Mesothelial cell of epicardium (in vitro differentiated cells): Measurements from ENCODE around the gene JMJD1C. TPM values are rescaled to one million over a fixed set of nuclear protein-coding genes. Genes with fewer than 3 reads are reported as not detected.

Experiments used
- DNase-seq, 2 experiments: peaks; one replicate each; pipeline ENCODE4 v3.0.0; 2021; ENCODE audit warnings: low spot score in 2 of 2; ENCODE audit not compliant: unreplicated experiment in 2 of 2
- H3K27ac Mint-ChIP-seq: 2 replicates; pipeline ENCODE4 v1.8.0; 2021; ENCODE audit warnings: mixed read lengths
- H3K27me3 Mint-ChIP-seq: 2 replicates; pipeline ENCODE4 v1.8.0; 2021; ENCODE audit warnings: low read depth, mixed read lengths
- H3K36me3 Mint-ChIP-seq: 2 replicates; pipeline ENCODE4 v1.8.0; 2021; ENCODE audit warnings: mixed read lengths
- H3K4me1 Mint-ChIP-seq: 2 replicates; pipeline ENCODE4 v1.8.0; 2021; ENCODE audit warnings: mixed read lengths
- H3K4me3 Mint-ChIP-seq: 2 replicates; pipeline ENCODE4 v1.8.0; 2021; ENCODE audit warnings: mild to moderate bottlenecking, moderate library complexity, mixed read lengths
- H3K9me3 Mint-ChIP-seq: 2 replicates; pipeline ENCODE4 v1.8.0; 2021; ENCODE audit warnings: mixed read lengths
- CTCF ChIP-seq: fragments of 200-600 bp; sonication (generic); IDR thresholded peaks from one replicate; pipeline ENCODE4 v1.5.0; 2021; ENCODE audit warnings: antibody characterized with exemption; ENCODE audit not compliant: unreplicated experiment
- total RNA-seq: library from RNA; stranded (reverse); gene quantifications from 3 replicates; pipeline ENCODE4 v1.2.1, GENCODE V29; 2021

The JMJD1C gene
- total RNA-seq, 1 donor from 2014 or later: 112 TPM

- DNase-seq: no peak
- Mint-ChIP-seq H3K27me3 (no peaks in the 10 kb centered on the region), H3K27ac (no peak overlapping the region), H3K4me3 (no peak overlapping the region), H3K4me1 (no peaks in the 10 kb centered on the region), H3K36me3 (peaks cover 20% of the 10 kb centered on the region), H3K9me3 (no peaks in the 10 kb centered on the region)
- TF ChIP-seq CTCF: no peak
Observed at GRCh38 chr10:63201118-63201517, 264.7 kb downstream of the JMJD1C start.

GRCh38 chr10:63200431-63200830 lies 265.3 kb downstream of the JMJD1C start:
- H3K27me3 Mint-ChIP-seq: no peaks in the 10 kb centered on the region
- H3K36me3 Mint-ChIP-seq: peaks cover 20% of the 10 kb centered on the region
- no peak overlapping the region for H3K27ac Mint-ChIP-seq
- H3K9me3 Mint-ChIP-seq: no peaks in the 10 kb centered on the region
- no peak overlapping the region for H3K4me3 Mint-ChIP-seq
- H3K4me1 Mint-ChIP-seq: no peaks in the 10 kb centered on the region
- no peak for DNase-seq
- TF ChIP-seq CTCF: no peak

DNA sequence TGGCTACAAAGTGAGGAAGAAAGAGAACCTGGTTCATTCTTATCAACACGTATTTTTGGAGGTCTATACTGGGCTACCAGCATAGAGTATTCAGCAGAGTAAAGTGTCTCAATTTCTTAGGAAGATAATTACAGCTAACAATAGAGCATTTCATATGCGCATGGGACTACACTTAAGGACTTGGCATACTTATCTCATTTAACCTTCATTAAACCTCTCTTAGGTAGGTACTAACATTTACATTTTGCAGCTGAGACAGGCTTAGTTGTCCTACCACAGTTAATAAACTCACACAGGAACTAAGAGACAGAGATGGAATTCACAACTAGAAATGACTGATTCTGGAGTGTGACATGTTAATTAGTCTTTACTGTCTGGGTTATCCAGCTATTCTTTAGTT lies 266.1 kb downstream of the JMJD1C start:
- H3K27me3 Mint-ChIP-seq: no peaks in the 10 kb centered on the region
- DNase-seq: no peak
- H3K27ac Mint-ChIP-seq: no peak overlapping the region
- H3K9me3 Mint-ChIP-seq: no peaks in the 10 kb centered on the region
- no peak overlapping the region for H3K4me3 Mint-ChIP-seq
- H3K4me1 Mint-ChIP-seq: no peaks in the 10 kb centered on the region
- peaks cover 22% of the 10 kb centered on the region for H3K36me3 Mint-ChIP-seq
- TF ChIP-seq CTCF: no peak

- H3K4me1 Mint-ChIP-seq: peaks cover 5% of the 10 kb centered on the region
- TF ChIP-seq CTCF: no peak
- DNase-seq: no peak
- H3K9me3 Mint-ChIP-seq: no peaks in the 10 kb centered on the region
- H3K27ac Mint-ChIP-seq: no peak overlapping the region
- H3K36me3 Mint-ChIP-seq: peaks cover 34% of the 10 kb centered on the region
- no peaks in the 10 kb centered on the region for H3K27me3 Mint-ChIP-seq
- no peak overlapping the region for H3K4me3 Mint-ChIP-seq
Observed at GRCh38 chr10:63197344-63198092, 268.3 kb downstream of the JMJD1C start.

DNA sequence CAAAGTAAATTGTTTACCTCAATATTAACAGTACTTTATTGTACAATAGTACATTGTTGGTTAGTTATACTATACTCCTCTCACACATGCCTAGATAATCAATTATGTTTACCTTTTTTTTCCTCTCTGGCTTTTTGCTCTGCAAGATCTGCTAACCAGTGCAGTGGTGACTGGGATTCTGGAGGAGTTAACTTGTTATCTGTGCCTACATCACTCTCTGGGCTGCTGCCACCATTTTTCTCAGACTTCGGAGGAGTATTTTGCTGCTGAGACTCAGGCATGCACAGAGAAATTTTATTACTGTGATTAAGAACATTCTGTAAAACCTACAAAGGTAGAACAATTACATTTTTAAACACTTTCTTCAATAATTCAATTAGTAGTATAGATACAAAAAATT lies 273.0 kb downstream of the JMJD1C start:
- H3K4me1 Mint-ChIP-seq: peaks cover 5% of the 10 kb centered on the region
- TF ChIP-seq CTCF: no peak
- H3K36me3 Mint-ChIP-seq: peaks cover 49% of the 10 kb centered on the region
- no peak overlapping the region for H3K4me3 Mint-ChIP-seq
- peak overlapping the region; percentile 32 for H3K27ac Mint-ChIP-seq
- no peaks in the 10 kb centered on the region for H3K27me3 Mint-ChIP-seq
- no peaks in the 10 kb centered on the region for H3K9me3 Mint-ChIP-seq
- DNase-seq: no peak
